NCI-H2227 (cell line): ENCODE results near the gene RAPGEF3.

Source experiments
- DNase-seq: peaks from one replicate; lab custom pipeline; 2025; ENCODE audit not compliant: unreplicated experiment; lab: John Stamatoyannopoulos, UW

The RAPGEF3 gene, protein sequence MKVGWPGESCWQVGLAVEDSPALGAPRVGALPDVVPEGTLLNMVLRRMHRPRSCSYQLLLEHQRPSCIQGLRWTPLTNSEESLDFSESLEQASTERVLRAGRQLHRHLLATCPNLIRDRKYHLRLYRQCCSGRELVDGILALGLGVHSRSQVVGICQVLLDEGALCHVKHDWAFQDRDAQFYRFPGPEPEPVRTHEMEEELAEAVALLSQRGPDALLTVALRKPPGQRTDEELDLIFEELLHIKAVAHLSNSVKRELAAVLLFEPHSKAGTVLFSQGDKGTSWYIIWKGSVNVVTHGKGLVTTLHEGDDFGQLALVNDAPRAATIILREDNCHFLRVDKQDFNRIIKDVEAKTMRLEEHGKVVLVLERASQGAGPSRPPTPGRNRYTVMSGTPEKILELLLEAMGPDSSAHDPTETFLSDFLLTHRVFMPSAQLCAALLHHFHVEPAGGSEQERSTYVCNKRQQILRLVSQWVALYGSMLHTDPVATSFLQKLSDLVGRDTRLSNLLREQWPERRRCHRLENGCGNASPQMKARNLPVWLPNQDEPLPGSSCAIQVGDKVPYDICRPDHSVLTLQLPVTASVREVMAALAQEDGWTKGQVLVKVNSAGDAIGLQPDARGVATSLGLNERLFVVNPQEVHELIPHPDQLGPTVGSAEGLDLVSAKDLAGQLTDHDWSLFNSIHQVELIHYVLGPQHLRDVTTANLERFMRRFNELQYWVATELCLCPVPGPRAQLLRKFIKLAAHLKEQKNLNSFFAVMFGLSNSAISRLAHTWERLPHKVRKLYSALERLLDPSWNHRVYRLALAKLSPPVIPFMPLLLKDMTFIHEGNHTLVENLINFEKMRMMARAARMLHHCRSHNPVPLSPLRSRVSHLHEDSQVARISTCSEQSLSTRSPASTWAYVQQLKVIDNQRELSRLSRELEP

DNA sequence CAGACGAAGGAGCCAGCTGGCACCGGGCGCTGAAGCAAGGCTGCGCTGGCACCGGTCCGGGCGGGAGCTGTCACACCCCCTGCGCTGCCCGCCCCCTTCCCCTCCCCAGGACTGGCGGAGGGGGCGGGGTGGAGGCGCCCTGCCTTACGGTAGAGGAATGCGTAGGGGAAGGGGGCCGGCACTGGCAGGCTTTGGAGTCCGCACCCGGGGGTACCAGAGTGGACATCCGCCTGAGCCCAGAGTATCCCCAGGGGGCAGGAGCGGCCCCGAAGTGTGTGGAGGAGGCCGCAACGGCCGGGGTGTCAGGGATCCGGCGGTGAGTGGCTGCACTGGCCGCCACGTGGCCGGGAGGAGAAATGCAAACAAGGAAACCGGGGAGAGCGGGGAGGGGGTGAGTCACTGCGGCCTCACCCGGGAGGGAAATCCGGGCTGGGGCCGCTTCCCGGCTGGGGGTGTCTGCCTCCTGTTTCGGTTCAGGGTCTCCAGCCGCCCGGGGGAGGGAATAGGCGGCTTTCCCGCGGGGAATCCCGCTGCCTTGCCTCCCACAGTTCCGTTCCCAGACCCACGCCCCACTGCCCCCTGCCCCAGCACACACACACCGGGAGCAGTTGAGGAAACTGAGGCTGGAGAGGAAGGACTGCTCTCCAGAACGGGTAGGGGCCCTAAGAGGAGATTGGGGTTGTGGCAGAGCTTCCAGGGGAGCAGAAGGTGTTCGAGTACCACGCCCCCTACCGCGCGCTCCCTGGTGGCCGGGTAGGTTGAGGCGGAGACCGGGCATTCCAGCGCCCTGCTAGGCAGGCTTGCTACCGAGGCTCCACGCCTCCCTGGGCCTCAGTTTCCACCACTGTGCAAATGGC lies at the start of gene RAPGEF3:
Gene RAPGEF3 (minus strand): TSS at position 47 of the 857 bp plus-strand sequence. CDS start 324 bp downstream, outside the sequence.
- peak; percentile 69 for DNase-seq

DNA sequence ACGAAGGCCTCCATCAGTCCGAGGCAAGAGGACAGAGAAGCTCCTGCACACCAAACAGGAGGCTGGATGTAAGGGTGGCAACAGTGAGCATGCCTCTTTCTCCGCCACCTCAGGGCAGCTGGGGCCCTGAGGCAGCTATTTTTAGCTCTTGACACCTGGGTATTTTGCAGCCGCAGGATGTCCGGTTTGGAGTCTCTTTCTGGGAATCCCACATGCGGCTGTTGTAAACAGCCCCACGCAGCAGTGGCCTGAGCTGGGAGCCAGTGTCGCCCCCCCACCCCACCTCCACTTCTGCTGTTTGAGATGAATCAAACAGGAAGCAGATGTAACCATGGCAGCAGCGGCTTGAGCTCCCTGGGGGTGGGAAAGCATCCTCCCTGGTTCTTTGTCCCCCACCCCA lies 49.4 kb upstream of the RAPGEF3 start:
- peak; percentile 25 for DNase-seq

DNA sequence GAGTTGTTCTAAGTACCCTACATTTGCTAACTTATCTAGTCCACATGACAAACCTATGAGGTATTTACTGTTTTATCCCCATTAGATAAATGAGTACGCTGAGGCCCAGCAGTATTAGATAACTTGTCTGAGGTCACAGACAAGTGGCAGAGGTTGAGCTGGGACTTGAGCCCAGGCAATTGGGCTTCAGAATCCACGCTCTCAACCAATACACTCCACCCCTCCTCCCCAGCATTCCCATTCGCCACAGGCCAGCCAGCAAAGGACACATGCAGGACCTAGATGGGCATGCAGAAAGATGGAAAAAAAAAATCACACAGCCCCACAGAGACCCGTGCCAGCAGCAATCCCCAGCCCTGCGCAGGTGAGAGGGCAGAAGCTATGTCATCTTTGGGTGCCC lies 48.7 kb upstream of the RAPGEF3 start:
- DNase-seq = no peak

DNA sequence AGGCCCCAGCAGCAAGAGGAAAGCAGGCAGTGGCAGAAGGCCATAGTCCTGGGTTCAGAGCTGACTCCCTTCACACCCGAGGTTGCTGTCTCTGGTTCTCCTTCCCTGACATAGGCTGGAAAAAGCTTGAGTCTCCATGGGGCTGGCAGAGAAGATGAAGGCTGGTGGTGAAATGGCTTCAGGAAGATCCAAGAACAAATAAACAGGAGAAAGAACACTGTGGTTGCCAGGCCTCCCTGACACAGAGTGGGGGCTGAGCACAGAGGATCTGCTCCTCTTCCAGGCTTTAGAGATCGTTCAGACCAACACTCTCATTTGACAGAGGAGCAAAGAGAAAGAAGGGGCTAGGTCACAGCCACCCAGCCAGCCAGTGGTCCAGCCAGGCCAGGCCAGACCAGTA lies 46.7 kb upstream of the RAPGEF3 start:
- DNase-seq = no peak

DNA sequence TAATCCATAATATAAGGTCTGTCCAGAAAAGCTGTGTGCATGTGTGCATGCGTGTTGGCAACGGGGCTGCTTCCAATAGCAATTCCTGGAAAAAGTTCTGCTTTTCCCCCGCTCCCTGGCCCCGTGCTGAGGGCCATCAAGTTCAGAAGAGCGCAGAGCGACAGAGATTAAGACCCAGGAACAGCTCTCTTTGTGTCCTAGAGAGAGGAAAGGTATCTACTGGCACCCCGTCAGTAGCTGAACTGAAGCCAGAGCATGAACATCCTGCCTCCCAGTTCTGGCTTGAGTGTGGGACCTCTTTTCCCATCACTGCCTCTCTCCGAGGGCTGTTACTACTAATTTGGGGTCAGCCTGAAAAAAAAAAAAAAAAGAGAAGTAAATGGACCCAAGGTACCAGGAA lies 45.5 kb upstream of the RAPGEF3 start:
- no peak for DNase-seq

DNA sequence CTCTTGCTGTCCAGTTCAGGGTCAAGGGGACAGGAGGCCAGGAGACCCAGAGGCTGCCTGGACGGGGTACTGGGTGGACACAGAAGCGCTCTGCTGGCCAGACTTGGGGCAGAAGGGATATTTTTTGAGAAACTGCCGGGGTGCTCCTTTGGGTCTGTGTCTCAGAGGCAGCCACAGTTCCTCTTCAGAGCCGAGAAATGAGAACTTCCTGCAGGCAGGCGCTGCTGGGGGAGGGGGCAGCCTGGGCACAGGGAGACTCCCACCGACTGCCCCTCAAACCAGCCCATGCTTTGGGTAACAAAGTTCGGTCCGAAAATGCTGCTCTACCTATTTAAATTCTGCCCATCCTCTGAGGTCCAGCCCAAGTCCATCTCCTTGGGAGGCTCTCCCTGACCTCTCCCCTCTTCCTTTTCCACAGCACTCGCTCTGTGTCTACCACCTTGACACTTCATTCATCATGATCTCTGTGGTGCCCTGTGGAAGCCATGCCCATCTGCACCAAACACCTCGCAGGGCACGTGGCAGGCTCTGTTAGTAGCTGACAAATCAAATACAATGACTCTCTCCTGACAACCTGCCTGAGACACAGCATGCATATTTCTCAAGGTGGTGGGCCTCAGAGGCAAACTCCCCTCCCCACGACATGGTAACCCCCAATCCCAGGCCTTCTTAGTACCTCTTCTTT lies 44.7 kb upstream of the RAPGEF3 start:
- no peak for DNase-seq

DNA sequence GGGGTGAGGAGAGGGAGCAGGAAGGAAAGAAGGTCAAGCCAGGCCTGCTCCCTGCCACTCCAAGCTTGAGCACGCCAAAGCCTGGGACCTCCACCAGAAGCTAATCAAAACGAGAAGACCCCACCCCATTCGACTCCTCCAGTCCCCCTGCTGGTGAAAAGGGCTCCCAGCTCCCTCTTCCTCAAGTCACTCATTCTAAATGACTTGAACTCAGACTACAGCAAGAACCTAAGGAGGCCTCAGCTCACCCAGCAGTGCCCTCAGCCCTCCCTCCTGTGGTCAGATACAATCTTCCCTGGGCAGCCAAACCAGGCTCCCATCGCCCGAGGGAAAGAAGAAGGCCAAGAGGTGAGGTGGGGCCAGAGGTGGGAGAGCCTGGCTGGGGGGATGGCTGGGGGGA lies 43.6 kb upstream of the RAPGEF3 start:
- DNase-seq = no peak

DNA sequence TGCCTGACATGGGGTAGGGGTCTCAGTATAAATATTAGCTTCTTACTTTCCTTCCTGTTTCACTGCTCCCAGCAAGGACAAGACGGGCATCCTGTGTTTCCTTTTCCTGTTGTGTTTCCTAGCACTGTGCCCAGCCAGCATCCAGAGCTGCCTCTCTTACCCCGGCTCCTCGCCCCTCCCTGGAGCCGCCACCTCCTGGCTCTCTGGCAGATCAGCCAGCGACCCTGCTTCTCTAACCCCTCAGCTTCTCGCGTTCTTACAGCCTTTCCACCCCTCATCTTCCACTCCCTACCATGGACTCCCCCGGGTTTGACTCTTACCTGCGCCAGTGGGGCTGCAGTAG lies 43.2 kb upstream of the RAPGEF3 start:
- no peak for DNase-seq

DNA sequence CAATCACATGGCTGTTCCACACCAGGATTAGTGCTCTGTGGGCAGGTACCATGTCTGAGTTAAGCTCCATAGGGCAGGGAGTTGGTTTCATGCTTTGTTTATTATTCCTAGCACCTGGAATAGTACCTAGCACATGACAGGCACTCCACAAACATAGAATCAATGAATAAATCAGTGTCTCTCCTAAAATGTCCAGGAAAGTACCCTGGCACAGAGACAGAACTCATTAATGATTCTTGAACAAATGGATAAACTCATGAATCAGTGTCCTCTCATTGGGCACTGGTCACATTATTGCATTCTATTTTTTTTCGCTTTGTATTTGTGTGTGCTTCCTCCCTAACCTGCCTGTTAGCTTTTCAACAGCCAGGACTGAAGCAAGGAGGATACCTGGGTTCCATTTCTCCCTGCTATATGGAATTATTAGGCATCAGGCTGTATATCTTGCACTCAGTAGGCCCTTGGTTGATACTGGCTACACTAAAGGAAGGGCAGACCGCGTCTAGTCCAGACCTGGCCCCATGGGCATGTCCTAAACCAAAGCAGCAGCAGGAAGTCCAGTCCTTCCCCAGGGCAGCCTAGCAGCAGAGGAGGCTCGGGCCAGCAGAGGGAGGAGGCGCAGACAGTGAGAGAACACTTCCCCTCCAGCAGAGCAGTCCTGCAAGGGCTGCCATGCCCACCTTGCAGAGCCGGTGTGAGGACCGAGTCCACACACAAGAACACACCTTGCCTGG lies 42.7 kb upstream of the RAPGEF3 start:
- no peak for DNase-seq

DNA sequence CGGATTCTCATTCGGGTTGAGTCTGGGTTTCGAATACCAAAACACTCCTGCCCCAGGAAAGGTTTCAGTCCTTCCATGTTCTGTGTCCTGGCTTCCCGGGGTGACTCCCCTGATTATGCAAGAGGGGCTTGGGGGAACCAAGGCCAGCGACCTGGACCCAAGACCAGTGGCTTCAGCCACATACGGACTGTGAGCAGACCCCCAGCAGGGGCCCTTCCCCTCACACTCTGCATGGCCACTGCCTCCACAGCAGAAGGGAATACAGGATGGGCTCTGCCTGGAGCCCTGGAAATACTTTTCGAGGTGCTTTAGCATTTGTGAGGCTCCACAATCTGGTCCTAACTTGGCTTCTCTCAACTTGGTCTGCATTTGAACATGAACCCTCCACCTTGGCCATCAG lies 41.9 kb upstream of the RAPGEF3 start:
- no peak for DNase-seq

DNA sequence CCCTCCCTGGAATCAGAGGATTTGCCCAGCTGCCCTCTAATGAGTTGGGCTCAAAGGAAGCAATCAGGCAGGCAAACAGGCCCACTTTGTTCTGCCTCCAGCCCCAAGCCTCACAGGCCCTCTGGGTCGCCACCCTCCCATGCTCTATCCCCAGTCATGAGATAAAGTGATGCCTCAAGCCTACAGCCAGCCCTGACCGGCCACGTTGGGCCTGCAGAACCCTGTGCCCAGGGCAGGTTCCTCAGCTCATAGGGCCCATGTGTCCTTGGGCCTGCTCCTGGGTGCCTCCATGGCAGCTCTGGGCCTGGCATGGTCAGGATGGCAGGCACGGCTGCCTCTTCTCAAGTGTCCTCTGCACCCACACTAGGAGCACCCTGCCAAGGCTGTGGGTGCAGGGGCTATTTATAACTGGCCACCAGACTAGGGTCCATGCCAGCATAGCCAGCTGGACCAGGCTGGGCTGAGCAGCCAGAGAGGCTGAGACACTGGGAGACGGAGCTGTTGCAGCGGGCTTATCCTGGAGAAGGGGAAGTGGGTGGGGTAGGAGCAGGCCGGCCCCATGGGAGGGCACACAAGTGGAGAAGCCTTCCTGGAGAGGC lies 40.8 kb upstream of the RAPGEF3 start:
- DNase-seq = no peak

DNA sequence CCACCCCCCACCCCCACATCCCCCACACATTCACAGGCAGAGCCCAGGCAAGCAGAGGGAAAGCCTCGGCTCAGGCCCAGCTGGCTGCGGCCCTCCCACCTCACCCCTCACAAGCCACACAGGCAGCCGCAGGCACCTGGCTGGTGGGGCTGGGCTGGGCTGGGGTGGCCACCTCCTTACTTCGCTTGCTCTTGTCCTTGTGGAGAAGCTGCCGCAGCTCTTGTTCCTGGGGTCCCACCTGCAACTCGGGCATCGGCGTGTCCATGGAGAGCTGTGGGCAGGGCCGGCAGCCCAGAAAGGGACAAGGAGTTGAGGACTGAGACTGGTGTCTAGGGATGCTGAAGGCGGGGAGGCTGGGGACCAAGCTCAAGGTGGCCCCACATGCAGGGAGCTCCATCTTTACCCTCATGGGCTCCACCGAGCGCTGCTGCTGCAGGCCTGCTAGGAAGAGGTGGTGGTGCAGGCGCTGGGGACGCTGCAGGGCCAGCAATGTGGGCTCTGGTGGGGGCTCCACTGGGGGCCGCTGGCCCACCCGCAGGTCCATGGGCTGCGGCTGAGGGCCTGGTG lies 39.8 kb upstream of the RAPGEF3 start:
- DNase-seq = no peak

DNA sequence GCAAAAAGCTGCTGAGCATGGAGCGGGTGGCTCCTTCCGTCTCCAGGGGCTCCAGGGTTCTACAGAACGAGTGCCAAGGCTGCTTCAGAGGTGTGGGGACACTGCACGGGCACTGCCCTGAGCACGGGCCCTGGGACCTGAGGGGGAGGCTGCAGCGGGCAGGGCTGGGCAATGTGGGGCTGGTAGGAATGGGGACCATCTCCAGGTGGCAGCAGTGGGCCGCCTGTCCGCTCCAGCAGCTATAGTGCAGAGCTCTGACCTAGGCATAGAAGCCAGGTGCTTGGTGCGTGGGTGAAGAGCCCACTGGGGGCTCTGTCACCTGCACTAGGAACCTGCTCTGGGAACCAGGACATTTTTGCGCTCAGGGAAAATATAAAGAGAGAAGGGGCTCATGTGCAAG lies 38.8 kb upstream of the RAPGEF3 start:
- no peak for DNase-seq

DNA sequence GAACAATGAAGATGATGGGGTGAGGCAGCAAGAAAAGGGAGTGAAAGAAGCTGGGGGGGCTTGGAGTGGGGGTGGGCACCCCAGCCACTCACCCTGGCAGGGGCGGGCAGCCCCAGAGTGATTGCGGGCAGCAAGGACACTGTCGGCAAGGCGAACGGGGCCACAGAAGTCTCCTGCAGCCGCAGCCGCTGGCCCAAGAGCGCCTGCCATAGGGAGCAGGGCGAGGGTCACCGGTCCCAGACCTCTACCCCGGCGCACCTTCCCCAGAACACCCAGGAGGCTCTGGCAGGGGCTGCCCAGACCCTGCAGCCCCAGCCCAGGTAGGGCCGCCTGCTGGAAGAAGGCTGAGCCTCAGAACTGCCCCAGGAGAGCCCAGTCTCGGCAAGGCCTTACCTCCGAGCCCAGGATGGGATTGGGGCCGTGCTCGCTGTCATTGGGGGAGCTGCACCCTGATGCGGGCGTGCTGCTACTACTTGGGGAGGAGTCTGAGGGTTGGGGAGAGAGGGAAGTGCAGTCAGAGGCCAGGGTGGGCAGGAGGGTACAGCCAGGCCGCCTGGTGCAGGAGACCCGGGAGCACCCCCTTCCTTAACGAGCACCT lies 37.2 kb upstream of the RAPGEF3 start:
- no peak for DNase-seq

DNA sequence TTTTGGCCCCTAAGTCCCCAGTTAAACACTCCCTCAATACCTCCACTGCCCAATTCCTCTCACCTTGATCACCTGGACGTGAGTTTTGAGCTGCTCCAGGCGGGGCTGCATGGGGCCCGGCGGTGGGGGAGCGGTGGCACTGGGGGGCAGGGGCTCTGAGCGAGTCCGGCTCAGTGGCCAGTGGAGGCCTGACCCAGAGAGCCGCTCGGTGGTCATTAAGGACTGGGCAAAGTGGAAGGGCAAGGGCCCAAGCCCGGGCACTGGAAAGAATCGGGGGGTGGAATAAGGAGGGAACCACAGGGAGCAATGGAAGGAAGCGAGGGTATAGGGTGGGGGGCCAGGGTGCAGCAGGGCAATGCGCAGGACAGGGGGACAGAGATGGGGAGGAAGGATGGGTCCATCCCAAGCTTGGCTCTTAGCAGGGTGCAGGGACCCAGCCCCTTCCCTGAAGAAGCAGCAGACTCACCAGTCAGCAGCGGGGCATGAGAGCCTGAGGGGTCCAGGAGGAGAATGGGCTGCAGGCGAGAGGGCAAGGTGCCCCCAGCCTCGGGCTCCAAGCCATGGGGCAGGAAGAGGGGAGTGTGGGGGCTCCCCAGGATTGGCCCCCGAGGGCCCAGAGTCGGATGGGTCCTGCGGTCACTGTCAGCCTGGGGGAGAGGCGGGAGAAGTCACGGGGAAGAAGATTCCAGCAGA lies 36.6 kb upstream of the RAPGEF3 start:
- no peak for DNase-seq

DNA sequence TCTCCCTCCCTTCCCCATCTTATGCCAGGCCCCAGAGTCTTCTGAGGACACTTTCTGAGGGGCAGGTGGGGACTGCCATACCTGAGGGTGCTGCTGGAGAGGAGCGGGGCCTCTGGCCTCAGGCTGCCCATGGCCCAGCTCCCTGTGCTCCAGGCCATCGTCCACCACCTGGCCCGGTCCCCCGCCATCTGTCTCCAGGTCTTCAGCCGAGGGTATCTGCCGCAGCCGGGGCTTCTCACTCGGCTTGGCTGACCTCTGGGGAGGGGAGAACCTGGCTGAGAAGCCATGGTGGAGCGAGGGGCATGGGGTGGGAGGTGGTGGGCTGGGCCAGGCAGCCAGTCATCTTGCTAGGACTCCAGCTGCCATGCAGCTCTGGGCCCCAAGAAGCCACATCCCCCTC lies 36.0 kb upstream of the RAPGEF3 start:
- no peak for DNase-seq

DNA sequence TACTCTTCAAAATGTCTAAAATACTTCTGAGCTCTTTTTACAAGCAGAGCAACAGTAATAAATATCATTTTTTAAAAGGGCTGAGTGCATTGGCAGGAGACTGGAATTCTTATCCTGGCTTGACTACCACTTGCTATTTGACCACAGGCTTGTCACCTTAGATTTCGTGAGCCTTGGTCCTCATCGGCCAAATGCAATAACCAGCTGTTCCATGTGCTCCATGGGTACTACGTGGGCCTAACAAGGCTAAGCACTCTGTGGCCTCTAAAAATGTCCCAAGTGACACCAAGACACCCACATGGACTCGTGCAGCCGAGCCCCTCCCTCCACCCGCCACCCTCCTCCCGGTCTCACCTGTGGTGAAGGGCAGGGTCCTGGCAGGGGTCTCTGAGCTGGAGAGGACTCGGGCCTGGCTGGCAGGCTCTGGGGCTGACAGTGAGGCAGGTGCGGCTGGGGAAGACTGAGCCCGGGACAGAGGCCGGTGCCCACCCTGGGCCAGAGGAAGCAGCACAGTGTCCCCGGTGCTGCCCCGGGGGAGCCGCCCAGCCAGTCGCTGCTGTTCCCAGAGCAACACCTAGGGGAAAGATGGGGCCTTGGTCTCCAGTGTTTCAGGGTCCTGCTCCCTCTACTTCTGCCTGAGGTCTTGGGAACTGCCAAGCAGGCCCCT lies 34.5 kb upstream of the RAPGEF3 start:
- DNase-seq = no peak

DNA sequence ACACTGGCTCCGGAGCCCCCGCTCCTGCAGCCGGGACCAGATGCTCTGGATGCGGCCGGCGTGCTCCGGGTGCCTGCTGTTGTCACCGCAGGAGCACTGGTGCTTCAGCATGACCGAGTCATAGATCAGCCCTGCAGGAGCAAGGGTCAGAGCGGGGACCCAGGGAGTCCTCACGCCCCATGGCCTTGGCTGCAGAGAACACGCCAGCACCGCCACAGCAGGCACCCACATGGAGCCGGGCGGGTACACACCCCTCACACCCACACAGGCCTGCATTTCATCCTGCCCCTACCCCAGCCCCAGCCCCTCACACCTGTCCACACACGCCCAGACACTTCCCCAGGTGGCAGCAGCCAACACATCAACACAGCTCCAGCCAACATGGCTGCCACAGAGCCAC lies 33.2 kb upstream of the RAPGEF3 start:
- DNase-seq = no peak
